GM23248 (cell line): ENCODE results near the gene TYMP.

ENCODE experiments used
- EZH2 ChIP-seq: fragments of 200-600 bp; sonication (generic); IDR thresholded peaks from 2 replicates; pipeline ENCODE4 v1.6.1; 2018; ENCODE audit warnings: antibody characterized with exemption, mild to moderate bottlenecking; ENCODE audit not compliant: insufficient read depth, poor library complexity, severe bottlenecking
- EZH2phosphoT487 ChIP-seq: fragments of 200-600 bp; sonication (generic); IDR thresholded peaks from 2 replicates; pipeline ENCODE4 v1.6.1; 2018; ENCODE audit warnings: antibody characterized with exemption, moderate library complexity, mild to moderate bottlenecking, low read depth; ENCODE audit not compliant: insufficient read depth

DNA sequence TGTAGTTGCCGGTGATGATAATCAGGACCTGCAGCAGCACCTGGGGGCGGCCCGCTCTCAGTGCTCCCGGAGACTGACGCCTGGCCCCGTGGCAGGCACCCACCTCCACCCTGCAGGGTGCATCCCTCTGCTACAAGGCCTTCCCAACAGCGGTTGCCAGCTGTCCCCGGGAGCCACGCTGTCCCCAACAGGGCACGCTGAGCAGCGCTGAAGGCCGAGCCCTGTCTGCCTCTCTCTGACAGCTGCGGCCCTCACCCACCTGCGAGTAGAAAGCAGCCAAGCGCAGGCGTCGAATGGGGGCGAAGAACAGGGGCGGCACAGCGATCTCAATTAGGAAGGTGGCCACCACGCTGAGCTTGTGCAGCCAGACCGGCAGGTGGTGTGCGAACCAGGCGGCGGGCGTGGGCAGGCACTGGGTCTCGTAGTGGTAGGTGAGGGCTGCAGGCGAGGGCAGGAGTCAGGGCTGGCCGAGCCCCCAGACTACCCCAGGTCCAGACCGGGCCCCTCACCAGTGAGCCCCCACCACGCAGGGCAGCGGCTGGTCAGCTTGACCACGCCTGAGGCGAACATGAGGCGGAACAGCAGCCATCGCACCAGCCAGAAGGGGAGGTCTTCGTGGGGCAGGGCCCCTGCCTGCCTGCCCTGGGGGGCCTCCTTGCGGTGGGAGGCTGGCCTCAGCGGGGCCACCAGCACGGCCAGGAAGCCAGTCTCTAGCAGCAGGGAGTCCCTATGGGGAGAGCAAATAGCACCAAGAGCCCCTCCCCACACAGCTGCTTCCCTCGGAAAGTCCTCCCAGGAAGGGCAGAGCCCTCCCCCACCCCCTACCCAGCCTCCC, 23.8 kb downstream of the TYMP start:
- TF ChIP-seq EZH2 (no peak), EZH2phosphoT487 (no peak)
